HepG2 (cell line): ENCODE data around the gene DNAJC18. TPM values are rescaled to one million over a fixed set of nuclear protein-coding genes. Genes with fewer than 3 reads are reported as not detected.

Experiments used
- ASH2L ChIP-seq: fragments of 300-600, 200-600 bp; sonication (generic); IDR thresholded peaks from 2 replicates; pipeline ENCODE4 v1.7.0; 2017; ENCODE audit warnings: low read depth, mild to moderate bottlenecking, moderate library complexity, mixed read lengths, low read length; ENCODE audit not compliant: insufficient read length
- ETV5 ChIP-seq: IDR thresholded peaks from 2 replicates; pipeline ENCODE4 v1.6.1; 2018; ENCODE audit warnings: missing biosample characterization, missing genetic modification reagents, inconsistent platforms, borderline replicate concordance
- FOXP1 ChIP-seq, 2 experiments: fragments of 450-650 bp in 1 of 2; IDR thresholded peaks; 2 replicates each; pipeline ENCODE4 v1.6.1; 2017 to 2018; ENCODE audit warnings: antibody characterized with exemption in 1 of 2
- HDAC2 ChIP-seq: sonication (generic); formaldehyde crosslinking; IDR thresholded peaks from 2 replicates; pipeline ENCODE4 v1.4.0; 2020; ENCODE audit warnings: missing genetic modification reagents
- HHEX ChIP-seq: IDR thresholded peaks from 2 replicates; pipeline ENCODE4 v1.6.1; 2016; ENCODE audit warnings: control low read depth
- HNF4A ChIP-seq: sonication (generic); formaldehyde crosslinking; IDR thresholded peaks from 2 replicates; pipeline ENCODE4 v1.4.0; 2020; ENCODE audit warnings: missing genetic modification reagents
- KLF9 ChIP-seq: IDR thresholded peaks from 2 replicates; pipeline ENCODE4 v1.6.1; 2016; ENCODE audit warnings: low read depth
- MEF2D ChIP-seq: sonication (generic); formaldehyde crosslinking; IDR thresholded peaks from 2 replicates; pipeline ENCODE4 v1.5.1; 2020; ENCODE audit warnings: mild to moderate bottlenecking, missing genetic modification reagents
- MIER3 ChIP-seq: IDR thresholded peaks from 2 replicates; pipeline ENCODE4 v1.6.1; 2016; ENCODE audit warnings: missing compliant biosample characterization, borderline replicate concordance
- PHF5A ChIP-seq: IDR thresholded peaks from one replicate; pipeline ENCODE4 v1.6.1; 2018; ENCODE audit warnings: low read depth, missing genetic modification reagents; ENCODE audit not compliant: unreplicated experiment
- SOX6 ChIP-seq, 2 experiments: fragments of 450-650 bp in 1 of 2; sonication (generic) in 1 of 2; formaldehyde crosslinking in 1 of 2; IDR thresholded peaks; 2 replicates each; pipeline versions ENCODE4 v1.4.0 to v1.6.1; 2017 to 2020; ENCODE audit warnings: antibody characterized with exemption in 1 of 2, mild to moderate bottlenecking in 1 of 2, missing genetic modification reagents in 1 of 2
- ZNF256 ChIP-seq: sonication (generic); formaldehyde crosslinking; conservative IDR thresholded peaks from 2 replicates; pipeline ENCODE4 v1.4.0; 2020; ENCODE audit warnings: missing genetic modification reagents
- ZNF34 ChIP-seq: sonication (generic); formaldehyde crosslinking; IDR thresholded peaks from 2 replicates; pipeline ENCODE4 v1.4.0; 2020; ENCODE audit warnings: mild to moderate bottlenecking, missing genetic modification reagents, borderline replicate concordance
- ZNF724P ChIP-seq: sonication (generic); formaldehyde crosslinking; IDR thresholded peaks from 2 replicates; pipeline ENCODE4 v1.8.0; 2022; ENCODE audit warnings: missing genetic modification reagents, borderline replicate concordance
- ZNF879 ChIP-seq: sonication (generic); formaldehyde crosslinking; IDR thresholded peaks from 2 replicates; pipeline ENCODE4 v1.8.1; 2023; ENCODE audit warnings: missing genetic modification reagents
- polyA plus RNA-seq, 8 experiments: library from polyadenylated mRNA; depleted of rRNA in 3 of 8; stranded (reverse) in 7 of 8; unstranded in 1 of 8; fragments of >200 nt; fragmentation: Illumina TruSeq in 4 of 8; extraction: Trizol in 4 of 8; gene quantifications; 2 replicates each; pipeline versions ENCODE4 v1.2.1 to v1.2.3, GENCODE V29; 2011 to 2016; ENCODE audit warnings: low read depth in 4 of 8, missing spikeins in 1 of 8, mixed read lengths in 1 of 8; ENCODE audit not compliant: insufficient read depth in 1 of 8
- total RNA-seq, 5 experiments: library from RNA; depleted of rRNA; stranded (reverse); fragments of >200 nt; fragmentation: Illumina TruSeq; extraction: Trizol; gene quantifications; 2 replicates each; pipeline ENCODE4 v1.2.3, GENCODE V29; 2016; ENCODE audit warnings: low read depth in 1 of 5
- TF ChIP-seq, protein P1 (sequence below): sonication (generic); formaldehyde crosslinking; IDR thresholded peaks from 2 replicates; pipeline ENCODE4 v1.4.0; 2020; ENCODE audit warnings: low read depth, mild to moderate bottlenecking, missing genetic modification reagents
- TF ChIP-seq, protein P2 (sequence below): sonication (generic); formaldehyde crosslinking; IDR thresholded peaks from 2 replicates; pipeline ENCODE4 v1.4.0; 2020; ENCODE audit warnings: mild to moderate bottlenecking, missing genetic modification reagents
- TF ChIP-seq, protein P3 (sequence below): sonication (generic); formaldehyde crosslinking; IDR thresholded peaks from 2 replicates; pipeline ENCODE4 v1.5.1; 2020; ENCODE audit warnings: mild to moderate bottlenecking, missing genetic modification reagents, moderate library complexity
- TF ChIP-seq, protein P4 (sequence below): sonication (generic); formaldehyde crosslinking; conservative IDR thresholded peaks from 2 replicates; pipeline ENCODE4 v1.4.0; 2020; ENCODE audit warnings: mild to moderate bottlenecking, missing genetic modification reagents, moderate library complexity

DNAJC18 gene
- total and polyA plus RNA-seq, 2 of the 13 experiments (the other 11 are each of a cell fraction or from before 2014, with no cell fraction given) = 6.5 to 6.6 TPM

DNA sequence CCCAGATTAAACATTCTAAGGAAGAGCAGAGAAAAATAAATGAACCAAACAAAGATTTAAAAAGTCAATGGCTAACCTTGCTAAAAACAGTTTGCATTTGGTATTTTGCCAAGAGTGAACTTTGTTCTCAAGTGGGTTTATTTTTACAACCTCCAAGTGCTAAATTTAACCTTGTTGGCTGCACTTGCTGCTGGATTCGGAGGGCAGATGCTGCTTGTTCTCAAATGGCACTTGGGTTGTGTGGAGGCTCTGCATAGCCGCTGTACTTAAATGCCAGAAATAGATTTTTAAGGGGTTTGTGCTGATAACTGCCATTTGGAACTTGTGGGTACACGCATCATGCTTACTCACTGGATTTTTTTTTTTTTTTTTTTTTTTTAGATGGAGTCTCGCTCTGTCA is 22.1 kb downstream of the DNAJC18 start (continued):
- TF ChIP-seq, protein P1, sequence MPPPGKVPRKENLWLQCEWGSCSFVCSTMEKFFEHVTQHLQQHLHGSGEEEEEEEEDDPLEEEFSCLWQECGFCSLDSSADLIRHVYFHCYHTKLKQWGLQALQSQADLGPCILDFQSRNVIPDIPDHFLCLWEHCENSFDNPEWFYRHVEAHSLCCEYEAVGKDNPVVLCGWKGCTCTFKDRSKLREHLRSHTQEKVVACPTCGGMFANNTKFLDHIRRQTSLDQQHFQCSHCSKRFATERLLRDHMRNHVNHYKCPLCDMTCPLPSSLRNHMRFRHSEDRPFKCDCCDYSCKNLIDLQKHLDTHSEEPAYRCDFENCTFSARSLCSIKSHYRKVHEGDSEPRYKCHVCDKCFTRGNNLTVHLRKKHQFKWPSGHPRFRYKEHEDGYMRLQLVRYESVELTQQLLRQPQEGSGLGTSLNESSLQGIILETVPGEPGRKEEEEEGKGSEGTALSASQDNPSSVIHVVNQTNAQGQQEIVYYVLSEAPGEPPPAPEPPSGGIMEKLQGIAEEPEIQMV = no peak
- TF ChIP-seq FOXP1 (IDR thresholded peaks at IDR 0.05) (no peak), FOXP1 (CRISPR knock-in tag; IDR thresholded peaks at IDR 0.05) (no peak), SOX6 (IDR thresholded peaks at IDR 0.05) (no peak), SOX6 (CRISPR knock-in tag; IDR thresholded peaks at IDR 0.05) (0 out of 2 replicates have a peak, but pooled peaks have one; percentile 23), ASH2L (no peak), PHF5A (CRISPR knock-in tag) (no peak), ETV5 (no peak), KLF9 (no peak), ZNF34 (no peak), MEF2D (CRISPR knock-in tag) (peak; percentile 93), HDAC2 (no peak), ZNF879 (CRISPR knock-in tag) (no peak), MIER3 (no peak), ZNF256 (CRISPR knock-in tag) (no peak), HNF4A (CRISPR knock-in tag) (0 out of 2 replicates have a peak, but pooled peaks have one; percentile 13), ZNF724P (no peak), HHEX (no peak)
- TF ChIP-seq, protein P2, sequence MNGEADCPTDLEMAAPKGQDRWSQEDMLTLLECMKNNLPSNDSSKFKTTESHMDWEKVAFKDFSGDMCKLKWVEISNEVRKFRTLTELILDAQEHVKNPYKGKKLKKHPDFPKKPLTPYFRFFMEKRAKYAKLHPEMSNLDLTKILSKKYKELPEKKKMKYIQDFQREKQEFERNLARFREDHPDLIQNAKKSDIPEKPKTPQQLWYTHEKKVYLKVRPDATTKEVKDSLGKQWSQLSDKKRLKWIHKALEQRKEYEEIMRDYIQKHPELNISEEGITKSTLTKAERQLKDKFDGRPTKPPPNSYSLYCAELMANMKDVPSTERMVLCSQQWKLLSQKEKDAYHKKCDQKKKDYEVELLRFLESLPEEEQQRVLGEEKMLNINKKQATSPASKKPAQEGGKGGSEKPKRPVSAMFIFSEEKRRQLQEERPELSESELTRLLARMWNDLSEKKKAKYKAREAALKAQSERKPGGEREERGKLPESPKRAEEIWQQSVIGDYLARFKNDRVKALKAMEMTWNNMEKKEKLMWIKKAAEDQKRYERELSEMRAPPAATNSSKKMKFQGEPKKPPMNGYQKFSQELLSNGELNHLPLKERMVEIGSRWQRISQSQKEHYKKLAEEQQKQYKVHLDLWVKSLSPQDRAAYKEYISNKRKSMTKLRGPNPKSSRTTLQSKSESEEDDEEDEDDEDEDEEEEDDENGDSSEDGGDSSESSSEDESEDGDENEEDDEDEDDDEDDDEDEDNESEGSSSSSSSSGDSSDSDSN (CRISPR knock-in tag) = no peak
- TF ChIP-seq, protein P3, sequence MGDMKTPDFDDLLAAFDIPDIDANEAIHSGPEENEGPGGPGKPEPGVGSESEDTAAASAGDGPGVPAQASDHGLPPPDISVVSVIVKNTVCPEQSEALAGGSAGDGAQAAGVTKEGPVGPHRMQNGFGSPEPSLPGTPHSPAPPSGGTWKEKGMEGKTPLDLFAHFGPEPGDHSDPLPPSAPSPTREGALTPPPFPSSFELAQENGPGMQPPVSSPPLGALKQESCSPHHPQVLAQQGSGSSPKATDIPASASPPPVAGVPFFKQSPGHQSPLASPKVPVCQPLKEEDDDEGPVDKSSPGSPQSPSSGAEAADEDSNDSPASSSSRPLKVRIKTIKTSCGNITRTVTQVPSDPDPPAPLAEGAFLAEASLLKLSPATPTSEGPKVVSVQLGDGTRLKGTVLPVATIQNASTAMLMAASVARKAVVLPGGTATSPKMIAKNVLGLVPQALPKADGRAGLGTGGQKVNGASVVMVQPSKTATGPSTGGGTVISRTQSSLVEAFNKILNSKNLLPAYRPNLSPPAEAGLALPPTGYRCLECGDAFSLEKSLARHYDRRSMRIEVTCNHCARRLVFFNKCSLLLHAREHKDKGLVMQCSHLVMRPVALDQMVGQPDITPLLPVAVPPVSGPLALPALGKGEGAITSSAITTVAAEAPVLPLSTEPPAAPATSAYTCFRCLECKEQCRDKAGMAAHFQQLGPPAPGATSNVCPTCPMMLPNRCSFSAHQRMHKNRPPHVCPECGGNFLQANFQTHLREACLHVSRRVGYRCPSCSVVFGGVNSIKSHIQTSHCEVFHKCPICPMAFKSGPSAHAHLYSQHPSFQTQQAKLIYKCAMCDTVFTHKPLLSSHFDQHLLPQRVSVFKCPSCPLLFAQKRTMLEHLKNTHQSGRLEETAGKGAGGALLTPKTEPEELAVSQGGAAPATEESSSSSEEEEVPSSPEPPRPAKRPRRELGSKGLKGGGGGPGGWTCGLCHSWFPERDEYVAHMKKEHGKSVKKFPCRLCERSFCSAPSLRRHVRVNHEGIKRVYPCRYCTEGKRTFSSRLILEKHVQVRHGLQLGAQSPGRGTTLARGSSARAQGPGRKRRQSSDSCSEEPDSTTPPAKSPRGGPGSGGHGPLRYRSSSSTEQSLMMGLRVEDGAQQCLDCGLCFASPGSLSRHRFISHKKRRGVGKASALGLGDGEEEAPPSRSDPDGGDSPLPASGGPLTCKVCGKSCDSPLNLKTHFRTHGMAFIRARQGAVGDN = no peak
- TF ChIP-seq, protein P4, sequence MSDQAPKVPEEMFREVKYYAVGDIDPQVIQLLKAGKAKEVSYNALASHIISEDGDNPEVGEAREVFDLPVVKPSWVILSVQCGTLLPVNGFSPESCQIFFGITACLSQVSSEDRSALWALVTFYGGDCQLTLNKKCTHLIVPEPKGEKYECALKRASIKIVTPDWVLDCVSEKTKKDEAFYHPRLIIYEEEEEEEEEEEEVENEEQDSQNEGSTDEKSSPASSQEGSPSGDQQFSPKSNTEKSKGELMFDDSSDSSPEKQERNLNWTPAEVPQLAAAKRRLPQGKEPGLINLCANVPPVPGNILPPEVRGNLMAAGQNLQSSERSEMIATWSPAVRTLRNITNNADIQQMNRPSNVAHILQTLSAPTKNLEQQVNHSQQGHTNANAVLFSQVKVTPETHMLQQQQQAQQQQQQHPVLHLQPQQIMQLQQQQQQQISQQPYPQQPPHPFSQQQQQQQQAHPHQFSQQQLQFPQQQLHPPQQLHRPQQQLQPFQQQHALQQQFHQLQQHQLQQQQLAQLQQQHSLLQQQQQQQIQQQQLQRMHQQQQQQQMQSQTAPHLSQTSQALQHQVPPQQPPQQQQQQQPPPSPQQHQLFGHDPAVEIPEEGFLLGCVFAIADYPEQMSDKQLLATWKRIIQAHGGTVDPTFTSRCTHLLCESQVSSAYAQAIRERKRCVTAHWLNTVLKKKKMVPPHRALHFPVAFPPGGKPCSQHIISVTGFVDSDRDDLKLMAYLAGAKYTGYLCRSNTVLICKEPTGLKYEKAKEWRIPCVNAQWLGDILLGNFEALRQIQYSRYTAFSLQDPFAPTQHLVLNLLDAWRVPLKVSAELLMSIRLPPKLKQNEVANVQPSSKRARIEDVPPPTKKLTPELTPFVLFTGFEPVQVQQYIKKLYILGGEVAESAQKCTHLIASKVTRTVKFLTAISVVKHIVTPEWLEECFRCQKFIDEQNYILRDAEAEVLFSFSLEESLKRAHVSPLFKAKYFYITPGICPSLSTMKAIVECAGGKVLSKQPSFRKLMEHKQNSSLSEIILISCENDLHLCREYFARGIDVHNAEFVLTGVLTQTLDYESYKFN = 0 out of 2 replicates have a peak, but pooled peaks have one; percentile 44
